ENCODE results near the gene DNAJB11. TPM values are rescaled to one million over a fixed set of nuclear protein-coding genes. Genes with fewer than 3 reads are reported as not detected.
A peak's percentile ranks its signal among the peaks of the same experiment; 100 is the strongest.

Gene DNAJB11
- total RNA-seq, 4 donors from 2014 or later, result 61.4 to 156 (median 108) TPM

DNA sequence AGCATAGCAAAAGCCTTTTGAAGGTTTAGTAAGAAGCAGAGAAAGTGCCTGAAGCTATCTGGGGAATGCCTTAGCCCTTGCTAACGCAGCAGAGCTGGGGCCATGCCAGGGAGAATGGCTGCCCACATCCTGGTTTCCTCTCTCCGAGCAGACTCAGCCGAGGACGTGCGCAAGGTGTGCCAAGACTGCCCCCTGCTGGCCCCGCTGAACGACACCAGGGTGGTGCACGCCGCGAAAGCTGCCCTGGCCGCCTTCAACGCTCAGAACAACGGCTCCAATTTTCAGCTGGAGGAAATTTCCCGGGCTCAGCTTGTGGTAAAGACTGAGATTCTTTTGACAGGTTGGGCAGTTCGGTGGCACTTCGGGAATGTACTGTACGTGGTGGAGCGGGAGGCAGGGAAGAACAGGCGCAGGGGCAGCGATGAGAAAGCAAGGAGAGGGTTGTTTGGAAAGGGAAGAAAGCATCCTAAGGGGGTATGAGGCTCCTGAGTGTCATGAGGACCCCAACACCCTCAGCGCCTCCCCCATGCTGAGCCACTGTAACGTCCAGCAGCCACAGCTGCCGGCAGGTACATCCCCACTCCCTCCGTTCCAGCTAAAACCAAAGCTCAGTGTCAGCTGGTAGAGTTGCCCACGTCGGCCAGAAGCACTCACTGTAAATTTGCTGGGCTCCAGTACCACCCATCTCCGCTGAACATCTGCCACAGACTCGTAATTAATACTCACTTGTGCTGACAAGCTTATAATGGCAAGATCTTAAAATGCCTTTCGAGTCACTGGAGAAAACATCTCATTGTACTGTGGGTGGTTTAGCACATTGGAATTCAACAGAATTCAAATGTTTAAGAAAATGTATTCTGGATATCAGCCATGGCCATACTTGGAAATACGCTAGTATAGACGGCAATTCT lies 46.8 kb downstream of the DNAJB11 start:
- no peaks in the 10 kb centered on the region for H3K36me3 ChIP-seq
- peaks cover 3 to 9% of the 10 kb centered on the region in 2 donors for H3K4me1 ChIP-seq
- H3K9me3 ChIP-seq, result no peaks in the 10 kb centered on the region
- DNase-seq, result peak; percentile 87 to 90
- 20 to 25% methylated on average over 29 to 30 of the region's 31 CpGs for WGBS, 2 donors
- H3K4me3 ChIP-seq (replicated peaks in 1 of 3), result no peak overlapping the region
- H3K27me3 ChIP-seq, result no peaks in the 10 kb centered on the region
- no peak overlapping the region for H3K27ac ChIP-seq
- intact Hi-C loops (cut with DNase I), result loop anchor here (5.0 to 10.0 kb wide), 2 partner anchors 138 to 205 kb away; no protein-coding TSS in a partner anchor
- no peak for TF ChIP-seq POLR2A (IDR thresholded peaks at IDR 0.05)
- TF ChIP-seq, protein P1, sequence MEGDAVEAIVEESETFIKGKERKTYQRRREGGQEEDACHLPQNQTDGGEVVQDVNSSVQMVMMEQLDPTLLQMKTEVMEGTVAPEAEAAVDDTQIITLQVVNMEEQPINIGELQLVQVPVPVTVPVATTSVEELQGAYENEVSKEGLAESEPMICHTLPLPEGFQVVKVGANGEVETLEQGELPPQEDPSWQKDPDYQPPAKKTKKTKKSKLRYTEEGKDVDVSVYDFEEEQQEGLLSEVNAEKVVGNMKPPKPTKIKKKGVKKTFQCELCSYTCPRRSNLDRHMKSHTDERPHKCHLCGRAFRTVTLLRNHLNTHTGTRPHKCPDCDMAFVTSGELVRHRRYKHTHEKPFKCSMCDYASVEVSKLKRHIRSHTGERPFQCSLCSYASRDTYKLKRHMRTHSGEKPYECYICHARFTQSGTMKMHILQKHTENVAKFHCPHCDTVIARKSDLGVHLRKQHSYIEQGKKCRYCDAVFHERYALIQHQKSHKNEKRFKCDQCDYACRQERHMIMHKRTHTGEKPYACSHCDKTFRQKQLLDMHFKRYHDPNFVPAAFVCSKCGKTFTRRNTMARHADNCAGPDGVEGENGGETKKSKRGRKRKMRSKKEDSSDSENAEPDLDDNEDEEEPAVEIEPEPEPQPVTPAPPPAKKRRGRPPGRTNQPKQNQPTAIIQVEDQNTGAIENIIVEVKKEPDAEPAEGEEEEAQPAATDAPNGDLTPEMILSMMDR (IDR thresholded peaks at IDR 0.05), result peak; percentile 55 to 89 (median 72)

DNA sequence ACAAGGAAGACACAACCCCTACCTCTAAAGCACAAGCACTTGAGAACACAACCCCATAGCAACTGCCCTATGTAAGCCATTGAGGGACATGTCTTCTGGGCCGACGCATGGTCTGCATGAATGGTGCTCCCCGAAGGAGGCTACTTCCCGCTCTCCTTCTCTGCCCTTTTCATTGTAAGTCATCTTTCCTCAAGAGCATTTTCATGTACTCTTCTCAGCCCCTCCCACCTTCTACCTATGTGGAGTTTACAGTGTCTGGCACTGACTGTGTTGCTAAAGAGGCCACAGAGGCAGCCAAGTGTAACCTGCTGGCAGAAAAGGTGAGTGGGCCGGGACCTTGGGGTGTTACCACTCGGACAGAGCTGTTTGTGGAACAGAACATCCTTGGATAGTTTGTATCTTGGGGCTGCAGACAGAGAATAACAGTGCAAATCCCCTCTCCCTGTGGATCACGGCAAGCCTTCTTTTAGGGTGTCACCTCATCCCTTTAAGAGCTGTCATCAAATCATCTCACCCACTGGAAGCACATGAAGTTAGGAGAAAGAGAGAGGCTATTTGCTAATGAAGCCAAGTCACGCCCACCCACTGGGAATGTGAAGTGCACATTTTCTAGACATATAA lies 47.9 kb downstream of the DNAJB11 start:
- intact Hi-C loops (cut with DNase I), result loop anchor here (5.0 to 10.0 kb wide), 2 partner anchors 136 to 204 kb away; no protein-coding TSS in a partner anchor
- no peak for TF ChIP-seq POLR2A (IDR thresholded peaks at IDR 0.05)
- TF ChIP-seq, protein P1 (IDR thresholded peaks at IDR 0.05), result no peak
- WGBS, 2 donors, result 43 to 48% methylated on average over 8 of the region's 8 CpGs

DNA sequence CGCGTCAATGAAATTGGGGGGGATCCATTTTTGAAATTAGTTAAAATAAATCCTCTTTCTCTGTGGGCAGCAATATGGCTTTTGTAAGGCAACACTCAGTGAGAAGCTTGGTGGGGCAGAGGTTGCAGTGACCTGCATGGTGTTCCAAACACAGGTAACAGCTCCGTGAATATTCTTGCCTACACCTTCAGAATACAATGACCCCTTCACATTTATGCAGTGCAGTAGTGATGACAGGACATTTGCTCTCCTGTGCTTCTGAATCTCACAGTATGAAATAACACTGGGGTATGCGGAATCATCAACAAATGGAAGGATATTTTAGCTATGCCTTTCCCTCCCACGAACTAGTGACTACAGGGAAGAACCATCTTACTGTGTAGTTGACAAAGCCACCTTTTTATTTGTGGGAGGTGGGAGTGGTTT lies 49.3 kb downstream of the DNAJB11 start:
- intact Hi-C loops (cut with DNase I), result loop anchor here (5.0 to 10.0 kb wide), 2 partner anchors 135 to 203 kb away; no protein-coding TSS in a partner anchor
- TF ChIP-seq POLR2A (IDR thresholded peaks at IDR 0.05), result no peak
- TF ChIP-seq, protein P1 (IDR thresholded peaks at IDR 0.05), result no peak
- peaks cover 3 to 9% of the 10 kb centered on the region in 2 donors for H3K4me1 ChIP-seq
- no peak overlapping the region for H3K27ac ChIP-seq
- no peaks in the 10 kb centered on the region for H3K9me3 ChIP-seq
- no peaks in the 10 kb centered on the region for H3K36me3 ChIP-seq
- no peaks in the 10 kb centered on the region for H3K27me3 ChIP-seq
- H3K4me3 ChIP-seq (replicated peaks in 1 of 3), result no peak overlapping the region
- no peak for DNase-seq
- 89 to 94% methylated on average over 5 of the region's 5 CpGs for WGBS, 2 donors

More for the DNA sequence above, 47.9 kb downstream of the DNAJB11 start:
- Histone ChIP-seq H3K27ac (no peak overlapping the region), H3K36me3 (no peaks in the 10 kb centered on the region), H3K27me3 (no peaks in the 10 kb centered on the region), H3K4me1 (peaks cover 3 to 9% of the 10 kb centered on the region in 2 donors), H3K9me3 (no peaks in the 10 kb centered on the region), H3K4me3 (replicated peaks in 1 of 3) (no peak overlapping the region)
- peak in 1 of 2 donors; percentile 12 for DNase-seq

DNA sequence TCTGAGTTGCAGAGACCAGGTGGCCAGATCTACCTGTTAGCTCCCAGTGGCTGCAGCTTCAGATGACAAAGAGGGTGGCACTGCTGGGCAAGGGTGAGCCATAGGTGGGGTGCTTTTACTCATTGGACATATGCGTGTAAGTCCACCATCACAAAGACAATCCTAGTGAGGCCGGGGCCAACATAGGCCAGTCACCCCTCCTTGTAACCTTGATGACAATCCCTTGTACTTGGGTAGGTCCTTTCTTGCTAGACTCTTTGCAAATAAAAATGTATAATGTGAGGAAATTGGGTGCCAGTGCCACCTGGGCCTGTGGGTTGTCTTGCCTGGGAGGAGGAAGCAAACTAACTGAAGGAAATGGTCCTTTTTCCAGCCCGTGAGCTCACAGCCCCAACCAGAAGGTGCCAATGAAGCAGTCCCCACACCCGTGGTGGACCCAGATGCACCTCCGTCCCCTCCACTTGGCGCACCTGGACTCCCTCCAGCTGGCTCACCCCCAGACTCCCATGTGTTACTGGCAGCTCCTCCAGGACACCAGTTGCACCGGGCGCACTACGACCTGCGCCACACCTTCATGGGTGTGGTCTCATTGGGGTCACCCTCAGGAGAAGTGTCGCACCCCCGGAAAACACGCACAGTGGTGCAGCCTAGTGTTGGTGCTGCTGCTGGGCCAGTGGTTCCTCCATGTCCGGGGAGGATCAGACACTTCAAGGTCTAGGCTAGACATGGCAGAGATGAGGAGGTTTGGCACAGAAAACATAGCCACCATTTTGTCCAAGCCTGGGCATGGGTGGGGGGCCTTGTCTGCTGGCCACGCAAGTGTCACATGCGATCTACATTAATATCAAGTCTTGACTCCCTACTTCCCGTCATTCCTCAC lies 49.9 kb downstream of the DNAJB11 start:
- 88 to 92% methylated on average over 11 to 16 of the region's 17 CpGs for WGBS, 2 donors

More for the DNA sequence above, 49.9 kb downstream of the DNAJB11 start:
- Histone ChIP-seq H3K27ac (no peak overlapping the region), H3K4me3 (replicated peaks in 1 of 3) (no peak overlapping the region), H3K4me1 (peaks cover 3 to 9% of the 10 kb centered on the region in 2 donors), H3K9me3 (no peaks in the 10 kb centered on the region), H3K27me3 (no peaks in the 10 kb centered on the region), H3K36me3 (no peaks in the 10 kb centered on the region)
- DNase-seq, result no peak
- intact Hi-C loops (cut with DNase I), result no loop called here
- no peak for TF ChIP-seq POLR2A (IDR thresholded peaks at IDR 0.05)
- TF ChIP-seq, protein P1 (IDR thresholded peaks at IDR 0.05), result no peak

All from thyroid gland (tissue), 4 donors.